Liver (tissue), 9 donors: ENCODE data around the gene TEDC1. TPM values are rescaled to one million over a fixed set of nuclear protein-coding genes. Genes with fewer than 3 reads are reported as not detected.

ENCODE experiments used
- DNase-seq: peaks from one replicate; pipeline ENCODE4 v3.0.0-alpha.2; 2017; ENCODE audit warnings: low spot score
- H3K27ac ChIP-seq, 2 donors: one replicate each; pipeline ENCODE4 v1.7.0; 2013; ENCODE audit warnings: inconsistent platforms in 2 of 2, low read length in 2 of 2, control low read depth in 1 of 2, low read depth in 1 of 2, mild to moderate bottlenecking in 1 of 2
- H3K27me3 ChIP-seq, 4 donors: one replicate each; pipeline versions ENCODE4 v1.6.1 to v1.7.0; 2013; ENCODE audit warnings: low read length in 3 of 4, inconsistent platforms in 1 of 4, mild to moderate bottlenecking in 1 of 4, moderate library complexity in 1 of 4; ENCODE audit not compliant: control insufficient read depth in 4 of 4, insufficient read depth in 4 of 4
- H3K36me3 ChIP-seq, 4 donors: one replicate each; pipeline versions ENCODE4 v1.6.1 to v1.7.0; 2013; ENCODE audit warnings: low read length in 3 of 4, mild to moderate bottlenecking in 3 of 4, low read depth in 1 of 4, moderate library complexity in 1 of 4; ENCODE audit not compliant: control insufficient read depth in 4 of 4, insufficient read depth in 3 of 4
- H3K4me1 ChIP-seq, 4 donors: one replicate each; pipeline versions ENCODE4 v1.6.1 to v1.7.0; 2013; ENCODE audit warnings: low read length in 3 of 4, mild to moderate bottlenecking in 3 of 4, moderate library complexity in 1 of 4; ENCODE audit not compliant: control insufficient read depth in 4 of 4, insufficient read depth in 4 of 4
- H3K4me3 ChIP-seq, 3 donors: one replicate each; pipeline versions ENCODE4 v1.6.1 to v1.7.0; 2013; ENCODE audit warnings: low read length in 3 of 3, control low read depth in 1 of 3, low read depth in 1 of 3, mild to moderate bottlenecking in 1 of 3
- H3K9ac ChIP-seq, 2 donors: one replicate each; pipeline ENCODE4 v1.7.0; 2013; ENCODE audit warnings: low read length in 2 of 2, mild to moderate bottlenecking in 2 of 2, moderate library complexity in 2 of 2, control low read depth in 1 of 2, low read depth in 1 of 2
- H3K9me3 ChIP-seq, 4 donors: one replicate each; pipeline versions ENCODE4 v1.6.1 to v1.7.0; 2013; ENCODE audit warnings: low read length in 3 of 4; ENCODE audit not compliant: control insufficient read depth in 4 of 4
- ATF3 ChIP-seq: IDR thresholded peaks from 2 replicates; pipeline ENCODE4 v1.6.1; 2016; ENCODE audit warnings: antibody characterized with exemption
- CTCF ChIP-seq: fragments of 150-350 bp; IDR thresholded peaks from 2 replicates; pipeline ENCODE4 v1.5.1; 2017; ENCODE audit warnings: improper control_type of control experiment, low read depth, low read length; ENCODE audit not compliant: missing input control
- EGR1 ChIP-seq, 2 donors: IDR thresholded peaks; 2 replicates each; pipeline ENCODE4 v1.6.1; 2016 to 2018; ENCODE audit warnings: antibody characterized with exemption in 2 of 2, low read depth in 2 of 2
- FOXA1 ChIP-seq: IDR thresholded peaks from 2 replicates; pipeline ENCODE4 v1.6.1; 2016; ENCODE audit warnings: antibody characterized with exemption
- FOXA2 ChIP-seq: IDR thresholded peaks from 2 replicates; pipeline ENCODE4 v1.6.1; 2016; ENCODE audit warnings: antibody characterized with exemption
- GABPA ChIP-seq, 2 donors: IDR thresholded peaks in 1 of 2; conservative IDR thresholded peaks in 1 of 2; 2 replicates each; pipeline ENCODE4 v1.6.1; 2016; ENCODE audit warnings: antibody characterized with exemption in 2 of 2, mild to moderate bottlenecking in 1 of 2, moderate library complexity in 1 of 2
- HNF4A ChIP-seq, 2 donors: conservative IDR thresholded peaks; 2 replicates each; pipeline ENCODE4 v1.6.1; 2016; ENCODE audit warnings: antibody characterized with exemption in 2 of 2, mild to moderate bottlenecking in 2 of 2
- HNF4G ChIP-seq: IDR thresholded peaks from 2 replicates; pipeline ENCODE4 v1.6.1; 2016; ENCODE audit warnings: antibody characterized with exemption
- JUND ChIP-seq, 2 donors: IDR thresholded peaks; 2 replicates each; pipeline ENCODE4 v1.6.1; 2016; ENCODE audit warnings: antibody characterized with exemption in 2 of 2
- MAX ChIP-seq: IDR thresholded peaks from 2 replicates; pipeline ENCODE4 v1.6.1; 2016; ENCODE audit warnings: antibody characterized with exemption
- NR2F2 ChIP-seq: IDR thresholded peaks from 2 replicates; pipeline ENCODE4 v1.6.1; 2016; ENCODE audit warnings: antibody characterized with exemption
- REST ChIP-seq: IDR thresholded peaks from 2 replicates; pipeline ENCODE4 v1.6.1; 2016; ENCODE audit warnings: antibody characterized with exemption, mild to moderate bottlenecking
- RXRA ChIP-seq, 2 donors: IDR thresholded peaks; 2 replicates each; pipeline ENCODE4 v1.6.1; 2017 to 2018; ENCODE audit warnings: antibody characterized with exemption in 2 of 2, mild to moderate bottlenecking in 1 of 2
- SP1 ChIP-seq: IDR thresholded peaks from 2 replicates; pipeline ENCODE4 v1.6.1; 2018; ENCODE audit warnings: antibody characterized with exemption, mild to moderate bottlenecking
- TAF1 ChIP-seq: conservative IDR thresholded peaks from 2 replicates; pipeline ENCODE4 v1.6.1; 2016; ENCODE audit warnings: antibody characterized with exemption, mild to moderate bottlenecking
- YY1 ChIP-seq: IDR thresholded peaks from 2 replicates; pipeline ENCODE4 v1.6.1; 2016; ENCODE audit warnings: antibody characterized with exemption, mild to moderate bottlenecking
- ZBTB33 ChIP-seq: IDR thresholded peaks from 2 replicates; pipeline ENCODE4 v1.6.1; 2016; ENCODE audit warnings: antibody characterized with exemption
- WGBS: extraction: QIAGEN DNeasy Blood & Tissue Kit; methylation state at CpG from one replicate; pipeline ENCODE4 v1.1.7; 2013; 5-methylcytosine and 5-hydroxymethylcytosine counted together
- polyA plus RNA-seq, 2 donors: library from polyadenylated mRNA; stranded (reverse) in 1 of 2; unstranded in 1 of 2; fragments of 200-250 nt in 1 of 2; fragments of >200 nt in 1 of 2; fragmentation: Nextera tagmentation in 1 of 2; extraction: Ambion mirVana in 1 of 2; gene quantifications; one replicate each; pipeline versions ENCODE4 v1.2.1 to v1.2.3, GENCODE V29; 2013 to 2015
- total RNA-seq, 2 donors: library from RNA; depleted of rRNA; stranded (reverse); fragments of >200 nt; gene quantifications; one replicate each; pipeline ENCODE4 v1.2.3, GENCODE V29; 2014
- donor health status: healthy.
- donor health status: healthy.
- donor health status: healthy.
- donor health status: healthy.
- donor health status: healthy.

Gene TEDC1
- total and polyA plus RNA-seq, 4 donors: 0.97 to 7.5 (median 3.2) TPM

- no peaks in the 10 kb centered on the region for H3K27me3 ChIP-seq
- no peak for DNase-seq
- no peak overlapping the region for H3K4me3 ChIP-seq
- WGBS: 78% methylated on average over 19 of the region's 19 CpGs
- H3K9me3 ChIP-seq: no peaks in the 10 kb centered on the region
- H3K9ac ChIP-seq: no peak overlapping the region
- no peak for TF ChIP-seq REST
- no peak for TF ChIP-seq TAF1
- no peak for TF ChIP-seq HNF4G
- no peak for TF ChIP-seq FOXA2
- TF ChIP-seq RXRA (IDR thresholded peaks at IDR 0.05): no peak
- no peak for TF ChIP-seq GABPA (IDR thresholded peaks at IDR 0.05 in 1 of 2, conservative IDR thresholded peaks at IDR 0.05 in 1 of 2)
- no peak for TF ChIP-seq FOXA1
- TF ChIP-seq ATF3: no peak
- TF ChIP-seq SP1: no peak
- no peak for TF ChIP-seq HNF4A (conservative IDR thresholded peaks at IDR 0.05)
- no peak for TF ChIP-seq NR2F2
- TF ChIP-seq CTCF: no peak
- TF ChIP-seq JUND (IDR thresholded peaks at IDR 0.05): no peak
- no peak for TF ChIP-seq MAX
- peaks cover 0 to 17% (median 1%) of the 10 kb centered on the region in 4 donors for H3K36me3 ChIP-seq
- H3K27ac ChIP-seq: peak overlapping the region in 1 of 2 donors; percentile 62
- H3K4me1 ChIP-seq: peaks cover 25 to 65% (median 47%) of the 10 kb centered on the region in 4 donors
These were observed 19.7 kb upstream of the TEDC1 start for GRCh38 chr14:105471297-105471821.

GRCh38 chr14:105471823-105472485 lies 19.1 kb upstream of the TEDC1 start:
- Histone ChIP-seq H3K9me3 (no peaks in the 10 kb centered on the region), H3K4me1 (peaks cover 31 to 71% (median 52%) of the 10 kb centered on the region in 4 donors), H3K27ac (peak overlapping the region in 1 of 2 donors; percentile 62), H3K9ac (no peak overlapping the region), H3K4me3 (no peak overlapping the region), H3K36me3 (peaks cover 0 to 12% (median 0%) of the 10 kb centered on the region in 4 donors), H3K27me3 (no peaks in the 10 kb centered on the region)
- no peak for TF ChIP-seq TAF1
- TF ChIP-seq FOXA2: no peak
- no peak for TF ChIP-seq JUND (IDR thresholded peaks at IDR 0.05)
- TF ChIP-seq ATF3: no peak
- no peak for TF ChIP-seq FOXA1
- no peak for TF ChIP-seq EGR1 (IDR thresholded peaks at IDR 0.05; ENCODE audit: low read depth in 2 of 2)
- TF ChIP-seq HNF4A (conservative IDR thresholded peaks at IDR 0.05): no peak
- TF ChIP-seq MAX: no peak
- no peak for TF ChIP-seq GABPA (IDR thresholded peaks at IDR 0.05 in 1 of 2, conservative IDR thresholded peaks at IDR 0.05 in 1 of 2)
- TF ChIP-seq ZBTB33: no peak
- no peak for TF ChIP-seq NR2F2
- no peak for TF ChIP-seq YY1
- no peak for TF ChIP-seq REST
- DNase-seq: no peak
- 88% methylated on average over 8 of the region's 8 CpGs for WGBS
